IMR-90 (cell line): Measurements from ENCODE around the gene CHD6. TPM values are rescaled to one million over a fixed set of nuclear protein-coding genes. Genes with fewer than 3 reads are reported as not detected.
A peak's percentile ranks its signal among the peaks of the same experiment; 100 is the strongest.

Experiments used
- ATAC-seq: fragments of 200-7000 bp; cut with Tn5 transposase; 2 replicates; pipeline ENCODE4 v1.9.1; 2020; ENCODE audit warnings: low read depth, mild to moderate bottlenecking, moderate library complexity
- BruUV-seq: library from RNA; stranded (reverse); fragments of 400-500 nt; replicated peaks from 2 replicates; lab custom pipeline; 2021; lab: Mats Ljungman, UMichigan
- CTCF ChIA-PET: fragments of 300-600 bp; formaldehyde crosslinking; extraction: SDS; loops from one replicate; lab custom pipeline; 2021; ENCODE audit warnings: antibody characterized with exemption; lab: Yijun Ruan, JAX
- POLR2A ChIA-PET: fragments of 300-600 bp; sonication (Branson Sonifier 250); formaldehyde crosslinking; loops from one replicate; lab custom pipeline; 2022; ENCODE audit warnings: antibody characterized with exemption; ENCODE audit not compliant: unreplicated experiment; lab: Charles Lee
- DNase-seq: peaks from one replicate; pipeline ENCODE4 v3.0.0; 2013
- H2AFZ ChIP-seq: replicated peaks from 2 replicates; pipeline ENCODE3; 2013; ENCODE audit warnings: low read length, mild to moderate bottlenecking; ENCODE audit not compliant: poor library complexity
- H2AK5ac ChIP-seq: 2 replicates; pipeline ENCODE4 v1.6.1; 2013; ENCODE audit warnings: low read depth, low read length, inconsistent platforms
- H2AK9ac ChIP-seq: replicated peaks from 2 replicates; pipeline ENCODE3; 2013; ENCODE audit warnings: mild to moderate bottlenecking, low read depth, low read length, moderate library complexity; ENCODE audit not compliant: poor library complexity
- H2BK120ac ChIP-seq: 2 replicates; pipeline ENCODE4 v1.6.1; 2013; ENCODE audit warnings: low read depth, low read length, inconsistent platforms
- H2BK15ac ChIP-seq: 3 replicates; pipeline ENCODE4 v1.6.1; 2013; ENCODE audit warnings: low read depth, low read length, inconsistent platforms
- H2BK20ac ChIP-seq: 2 replicates; pipeline ENCODE4 v1.6.1; 2013; ENCODE audit warnings: low read depth, mild to moderate bottlenecking, inconsistent platforms, low read length, moderate library complexity
- H2BK5ac ChIP-seq: 2 replicates; pipeline ENCODE4 v1.6.1; 2013; ENCODE audit warnings: mild to moderate bottlenecking, low read depth, low read length, inconsistent platforms; ENCODE audit not compliant: poor library complexity, severe bottlenecking
- H3K14ac ChIP-seq: replicated peaks from 2 replicates; pipeline ENCODE4 v1.6.1; 2013; ENCODE audit warnings: low read depth, low read length, inconsistent platforms
- H3K18ac ChIP-seq: 2 replicates; pipeline ENCODE4 v1.6.1; 2013; ENCODE audit warnings: low read depth, low read length, control low read depth
- H3K23ac ChIP-seq: 2 replicates; pipeline ENCODE4 v1.6.1; 2013; ENCODE audit warnings: low read depth, low read length, inconsistent platforms
- H3K27ac ChIP-seq: 2 replicates; pipeline ENCODE4 v1.5.1; 2013; ENCODE audit warnings: mild to moderate bottlenecking, control low read depth, low read length; ENCODE audit not compliant: insufficient read depth
- H3K27me3 ChIP-seq: 2 replicates; pipeline ENCODE4 v1.6.1; 2013; ENCODE audit warnings: low read length; ENCODE audit not compliant: control insufficient read depth, insufficient read depth
- H3K36me3 ChIP-seq: 2 replicates; pipeline ENCODE4 v1.6.1; 2013; ENCODE audit warnings: low read length, mixed read lengths; ENCODE audit not compliant: control insufficient read depth, insufficient read depth
- H3K4ac ChIP-seq: 2 replicates; pipeline ENCODE4 v1.6.1; 2013; ENCODE audit warnings: low read depth, low read length, inconsistent platforms
- H3K4me1 ChIP-seq: 2 replicates; pipeline ENCODE4 v1.6.1; 2013; ENCODE audit warnings: low read length, mixed read lengths; ENCODE audit not compliant: control insufficient read depth, insufficient read depth
- H3K4me2 ChIP-seq: 2 replicates; pipeline ENCODE4 v1.6.1; 2013; ENCODE audit warnings: low read depth, mild to moderate bottlenecking, control low read depth, low read length, moderate library complexity
- H3K4me3 ChIP-seq: 2 replicates; pipeline ENCODE4 v1.5.1; 2013; ENCODE audit warnings: low read depth, mild to moderate bottlenecking, control low read depth, low read length, moderate library complexity; ENCODE audit not compliant: insufficient read depth
- H3K56ac ChIP-seq: 2 replicates; pipeline ENCODE4 v1.6.1; 2013; ENCODE audit warnings: low read length, inconsistent platforms; ENCODE audit not compliant: insufficient read depth; ENCODE audit errors: extremely low read depth
- H3K79me1 ChIP-seq, 2 experiments: 2 replicates each; pipeline ENCODE4 v1.6.1; 2013; ENCODE audit warnings: low read length in 2 of 2, inconsistent platforms in 1 of 2, low read depth in 1 of 2
- H3K9ac ChIP-seq: 2 replicates; pipeline ENCODE4 v1.6.1; 2013; ENCODE audit warnings: low read depth, low read length, control low read depth
- H3K9me1 ChIP-seq: 2 replicates; pipeline ENCODE4 v1.6.1; 2013; ENCODE audit warnings: low read length, inconsistent platforms; ENCODE audit not compliant: insufficient read depth
- H3K9me3 ChIP-seq: 2 replicates; pipeline ENCODE4 v1.6.1; 2013; ENCODE audit warnings: low read length; ENCODE audit not compliant: control insufficient read depth, insufficient read depth
- H4K20me1 ChIP-seq: 2 replicates; pipeline ENCODE4 v1.6.1; 2013; ENCODE audit warnings: low read length, inconsistent platforms; ENCODE audit not compliant: insufficient read depth
- H4K5ac ChIP-seq: 2 replicates; pipeline ENCODE4 v1.6.1; 2013; ENCODE audit warnings: mild to moderate bottlenecking, low read depth, low read length, control low read depth
- H4K8ac ChIP-seq, 2 experiments: 2 replicates each; pipeline ENCODE4 v1.6.1; 2013; ENCODE audit warnings: low read depth in 2 of 2, low read length in 2 of 2, control low read depth in 1 of 2, inconsistent platforms in 1 of 2
- H4K91ac ChIP-seq: 2 replicates; pipeline ENCODE4 v1.6.1; 2013; ENCODE audit warnings: low read depth, low read length, inconsistent platforms; ENCODE audit not compliant: insufficient read depth
- MAZ ChIP-seq: IDR thresholded peaks from 2 replicates; pipeline ENCODE4 v1.6.1; 2012; ENCODE audit warnings: low read depth, mild to moderate bottlenecking, low read length, improper control_type of control experiment, moderate library complexity, borderline replicate concordance
- NFE2L2 ChIP-seq: fragments of 150-350 bp; IDR thresholded peaks from 2 replicates; pipeline ENCODE4 v1.6.1; 2016; ENCODE audit warnings: low read depth, mild to moderate bottlenecking, low read length
- RCOR1 ChIP-seq: IDR thresholded peaks from 2 replicates; pipeline ENCODE4 v1.6.1; 2012; ENCODE audit warnings: mild to moderate bottlenecking, low read length, improper control_type of control experiment; ENCODE audit not compliant: insufficient replicate concordance
- RFX5 ChIP-seq: IDR thresholded peaks from 2 replicates; pipeline ENCODE4 v1.8.0; 2012; ENCODE audit warnings: low read depth, mild to moderate bottlenecking, low read length, moderate library complexity
- WGBS, 2 experiments: methylation state at CpG; one replicate each; pipeline versions ENCODE4 v1.1.5 to v1.1.7; 2013; ENCODE audit warnings: missing lambda C conversion rate in 2 of 2; ENCODE audit not compliant: insufficient read length in 1 of 2; ENCODE audit errors: extremely low coverage in 2 of 2; 5-methylcytosine and 5-hydroxymethylcytosine counted together
- dilution Hi-C: fragments of 300-500 bp; cut with HindIII; formaldehyde crosslinking; loops from one replicate; pipeline ENCODE4 v1.14.3; 2018; ENCODE audit warnings: low sequenced_read_pairs; ENCODE audit not compliant: unreplicated experiment
- in situ Hi-C: fragments of 300-500 bp; cut with MboI; formaldehyde crosslinking; loops from 3 replicates; pipeline ENCODE4 v1.14.3; 2019; ENCODE audit warnings: low sequenced_read_pairs, inconsistent platforms, mixed read lengths
- intact Hi-C: fragments of 100-400 bp; cut with micrococcal nuclease; formaldehyde crosslinking; loops from 2 replicates; pipeline ENCODE4 v1.10.0; 2022
- polyA plus RNA-seq, 3 experiments: library from polyadenylated mRNA; depleted of rRNA; stranded (reverse); fragments of >200 nt; gene quantifications; 2 replicates each; pipeline ENCODE4 v1.2.3, GENCODE V29; 2012; ENCODE audit warnings: low replicate concordance in 1 of 3
- total RNA-seq: library from RNA; depleted of rRNA; stranded (reverse); fragments of >200 nt; gene quantifications from 2 replicates; pipeline ENCODE4 v1.2.3, GENCODE V29; 2012
- TF ChIP-seq, protein P1 (sequence below): fragments of 150-350 bp; IDR thresholded peaks from 2 replicates; pipeline ENCODE4 v1.6.1; 2016; ENCODE audit warnings: low read depth, mild to moderate bottlenecking, low read length, moderate library complexity, borderline replicate concordance
- TF ChIP-seq, protein P2 (sequence below): fragments of 150-350 bp; IDR thresholded peaks from 2 replicates; pipeline ENCODE4 v1.6.1; 2017; ENCODE audit warnings: mild to moderate bottlenecking, antibody characterized with exemption, low read length, low read depth

The CHD6 gene
- total and polyA plus RNA-seq, 2 of the 4 experiments (the other 2 are of a cell fraction), result 8.8 to 26.7 TPM

DNA sequence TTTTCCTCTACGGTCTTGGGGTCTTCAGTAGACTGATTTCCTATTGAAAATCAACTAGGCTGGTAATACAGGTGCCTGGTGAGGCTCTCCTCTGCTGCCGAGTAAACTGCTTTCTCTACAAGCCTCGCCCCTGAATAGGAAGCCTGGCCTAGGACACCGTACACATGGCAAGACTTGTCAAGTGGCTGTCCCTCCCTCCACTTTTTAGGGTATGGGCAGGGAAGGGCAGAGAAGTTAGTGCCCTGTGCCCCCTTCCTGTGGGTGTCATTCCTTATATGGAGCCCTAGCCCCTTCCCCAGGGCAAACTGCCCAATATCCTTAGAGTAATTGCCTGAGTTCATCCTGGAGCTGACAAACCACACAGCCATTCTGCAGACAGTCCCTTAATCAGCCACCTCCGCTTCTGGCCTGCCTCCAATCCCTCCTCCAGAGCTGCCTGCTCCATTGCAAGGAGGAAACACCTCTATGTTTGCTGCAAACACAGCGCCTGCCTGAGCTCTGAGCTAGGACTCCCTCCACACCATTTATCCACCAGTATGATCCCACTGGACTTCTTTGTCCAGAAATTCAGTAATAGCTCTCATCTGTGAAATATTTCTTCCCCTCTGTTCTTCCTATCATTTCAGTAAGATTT, 93.1 kb downstream of the CHD6 start:
- 100% methylated on average over 1 of the region's 6 CpGs; no CpG with 5 or more reads in 1 of the 2 experiments for WGBS, 2 experiments
- peak; percentile 90 for ATAC-seq

More for the DNA sequence above, 93.1 kb downstream of the CHD6 start:
- no TSS peak for BruUV-seq
- Histone ChIP-seq H3K4me3 (no peak overlapping the region), H3K9ac (no peak overlapping the region), H2BK5ac (no peak overlapping the region), H4K20me1 (peaks cover 12% of the 10 kb centered on the region; the same call in 1 of the 2 replicates), H2BK120ac (no peak overlapping the region), H3K18ac (no peak overlapping the region), H4K8ac (no peak overlapping the region), H3K56ac (no peak overlapping the region), H3K4ac (no peak overlapping the region), H4K91ac (no peak overlapping the region), H2BK20ac (no peak overlapping the region), H3K27ac (no peak overlapping the region), H2AK5ac (no peak overlapping the region), H3K9me3 (no peaks in the 10 kb centered on the region), H3K36me3 (peaks cover 3% of the 10 kb centered on the region; the same call in 1 of the 2 replicates), H3K9me1 (no peaks in the 10 kb centered on the region), H3K27me3 (no peaks in the 10 kb centered on the region), H3K23ac (no peak overlapping the region), H2BK15ac (no peak overlapping the region), H2AFZ (peak overlapping the region; percentile 28), H4K5ac (no peak overlapping the region), H3K4me1 (peaks cover 4% of the 10 kb centered on the region), H2AK9ac (no peak overlapping the region), H3K79me1 (peaks cover 22 to 61% of the 10 kb centered on the region in 2 experiments), H3K14ac (no peak overlapping the region), H3K4me2 (peak overlapping the region; percentile 28; the same call in 1 of the 2 replicates)
- POLR2A ChIA-PET, result no interaction called here
- CTCF ChIA-PET, result no interaction called here
- dilution Hi-C loops, result no loop called here
- peak; percentile 58 for DNase-seq
- intact Hi-C loops, result no loop called here
- TF ChIP-seq MAZ (no peak), RFX5 (no peak), RCOR1 (no peak), NFE2L2 (no peak)
- TF ChIP-seq, protein P1, sequence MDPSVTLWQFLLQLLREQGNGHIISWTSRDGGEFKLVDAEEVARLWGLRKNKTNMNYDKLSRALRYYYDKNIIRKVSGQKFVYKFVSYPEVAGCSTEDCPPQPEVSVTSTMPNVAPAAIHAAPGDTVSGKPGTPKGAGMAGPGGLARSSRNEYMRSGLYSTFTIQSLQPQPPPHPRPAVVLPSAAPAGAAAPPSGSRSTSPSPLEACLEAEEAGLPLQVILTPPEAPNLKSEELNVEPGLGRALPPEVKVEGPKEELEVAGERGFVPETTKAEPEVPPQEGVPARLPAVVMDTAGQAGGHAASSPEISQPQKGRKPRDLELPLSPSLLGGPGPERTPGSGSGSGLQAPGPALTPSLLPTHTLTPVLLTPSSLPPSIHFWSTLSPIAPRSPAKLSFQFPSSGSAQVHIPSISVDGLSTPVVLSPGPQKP, result no peak
- TF ChIP-seq, protein P2, sequence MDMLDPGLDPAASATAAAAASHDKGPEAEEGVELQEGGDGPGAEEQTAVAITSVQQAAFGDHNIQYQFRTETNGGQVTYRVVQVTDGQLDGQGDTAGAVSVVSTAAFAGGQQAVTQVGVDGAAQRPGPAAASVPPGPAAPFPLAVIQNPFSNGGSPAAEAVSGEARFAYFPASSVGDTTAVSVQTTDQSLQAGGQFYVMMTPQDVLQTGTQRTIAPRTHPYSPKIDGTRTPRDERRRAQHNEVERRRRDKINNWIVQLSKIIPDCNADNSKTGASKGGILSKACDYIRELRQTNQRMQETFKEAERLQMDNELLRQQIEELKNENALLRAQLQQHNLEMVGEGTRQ, result no peak
- in situ Hi-C loops, result loop anchor here (5.0 kb wide), 1 partner anchor 82 kb away; no protein-coding TSS in a partner anchor
